GM19099 (cell line): Measurements from ENCODE around the gene EPX.
A peak's percentile ranks its signal among the peaks of the same experiment; 100 is the strongest.

Experiments
- POLR2A ChIP-seq: IDR thresholded peaks from 3 replicates; pipeline ENCODE4 v1.6.1; 2011; ENCODE audit warnings: low read depth; ENCODE audit not compliant: insufficient read length; ENCODE audit errors: extremely low read depth

EPX gene

GRCh38 chr17:58200024-58200633 is 7.6 kb downstream of the EPX start:
- TF ChIP-seq POLR2A, result no peak

GRCh38 chr17:58202859-58203258 is 10.3 kb downstream of the EPX start:
- TF ChIP-seq POLR2A, result no peak

DNA sequence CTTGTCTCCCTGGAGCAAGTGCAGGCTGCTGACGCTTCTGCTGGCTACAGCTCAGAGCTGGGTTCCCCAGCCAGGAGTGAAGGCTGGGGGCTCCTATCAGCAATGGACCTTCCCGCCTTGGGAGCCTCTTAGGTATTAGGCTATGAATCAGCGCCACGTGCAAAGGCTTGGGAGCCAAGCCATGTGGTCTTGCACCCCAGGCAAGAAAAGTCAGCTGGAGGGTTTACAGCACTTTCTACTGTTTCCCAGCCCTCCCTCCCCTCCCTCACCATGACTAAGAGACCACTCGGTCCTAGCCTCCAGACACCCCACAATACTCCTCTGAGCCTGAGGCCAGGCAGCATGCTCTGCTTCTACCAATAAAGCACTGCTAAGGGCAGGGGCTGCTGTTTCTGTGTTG is 12.3 kb downstream of the EPX start:
- TF ChIP-seq POLR2A, result no peak

DNA sequence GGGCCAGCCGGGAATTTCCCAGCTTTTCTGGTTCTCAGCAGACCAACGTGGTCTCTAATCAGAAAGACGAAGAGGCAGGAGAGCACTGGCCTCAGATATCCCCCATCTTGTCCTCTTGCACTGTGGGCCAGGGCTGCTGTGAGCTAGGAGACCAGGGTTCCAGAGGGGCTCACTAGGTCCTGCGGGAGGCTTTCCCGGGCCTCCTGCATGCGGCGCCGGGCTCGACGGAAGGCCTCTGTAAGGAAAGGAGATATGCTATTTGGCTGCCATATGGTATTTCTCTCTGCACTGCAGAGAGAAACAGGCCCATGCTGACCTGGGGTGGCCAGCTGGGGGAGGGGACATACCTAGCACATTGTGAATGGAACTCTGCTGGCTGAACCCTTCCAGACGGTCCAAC is 13.4 kb downstream of the EPX start:
- TF ChIP-seq POLR2A, result no peak

DNA sequence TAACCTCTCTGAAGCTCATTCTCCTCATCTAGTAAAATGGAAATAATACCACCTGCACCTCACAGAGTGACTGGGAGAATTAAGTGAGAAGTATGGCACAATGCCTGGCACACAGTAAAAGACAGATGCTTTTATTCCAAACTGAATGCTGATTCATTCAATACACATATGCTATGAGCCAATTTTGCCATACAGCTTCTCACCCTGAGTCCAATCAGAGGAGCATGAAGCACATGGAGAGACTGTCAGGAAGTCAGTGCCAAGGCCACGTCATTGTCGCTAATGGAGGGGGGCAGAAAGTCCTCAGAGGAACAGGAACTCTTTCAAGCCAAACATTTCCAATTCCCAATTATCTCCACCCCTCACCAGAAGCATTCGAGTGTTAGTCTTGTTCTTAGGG is 14.9 kb downstream of the EPX start:
- TF ChIP-seq POLR2A, result no peak

DNA sequence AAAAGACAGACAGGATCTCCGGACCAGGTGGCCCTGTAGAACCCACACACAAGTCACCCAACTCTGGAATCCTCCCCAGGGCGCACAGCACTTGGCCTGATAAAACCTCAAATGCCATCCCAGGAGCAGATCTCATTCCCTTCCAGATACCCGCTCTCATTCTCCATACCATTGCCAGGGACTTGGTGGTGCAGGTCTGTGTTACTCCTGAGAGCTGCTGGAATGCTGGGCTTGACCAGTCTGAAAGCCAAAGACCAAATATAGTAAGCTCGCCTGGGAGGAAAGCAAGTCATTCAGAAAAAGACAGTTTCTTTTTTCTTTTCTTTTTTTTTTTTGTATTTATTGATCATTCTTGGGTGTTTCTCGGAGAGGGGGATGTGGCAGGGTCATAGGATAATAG is 15.8 kb downstream of the EPX start:
- no peak for TF ChIP-seq POLR2A

DNA sequence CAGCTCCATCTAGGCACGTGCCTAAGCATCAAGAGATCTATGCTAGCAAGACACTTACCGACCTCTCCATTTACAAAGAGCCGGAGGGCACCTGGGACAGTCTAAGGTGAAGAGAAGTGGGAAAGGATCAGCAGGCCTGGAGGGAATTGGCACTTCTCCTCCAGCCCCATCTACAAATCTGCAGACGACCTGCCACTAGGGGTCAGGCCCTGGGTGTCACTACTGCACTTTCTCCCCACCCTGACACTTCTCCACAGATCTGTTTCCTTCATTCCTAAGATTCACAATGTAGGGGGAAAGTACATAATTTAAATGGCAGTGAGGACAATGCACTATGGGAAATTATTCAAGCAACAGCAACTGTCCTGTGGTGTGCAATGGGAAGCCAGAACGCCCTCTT is 18.4 kb downstream of the EPX start:
- TF ChIP-seq POLR2A, result no peak

DNA sequence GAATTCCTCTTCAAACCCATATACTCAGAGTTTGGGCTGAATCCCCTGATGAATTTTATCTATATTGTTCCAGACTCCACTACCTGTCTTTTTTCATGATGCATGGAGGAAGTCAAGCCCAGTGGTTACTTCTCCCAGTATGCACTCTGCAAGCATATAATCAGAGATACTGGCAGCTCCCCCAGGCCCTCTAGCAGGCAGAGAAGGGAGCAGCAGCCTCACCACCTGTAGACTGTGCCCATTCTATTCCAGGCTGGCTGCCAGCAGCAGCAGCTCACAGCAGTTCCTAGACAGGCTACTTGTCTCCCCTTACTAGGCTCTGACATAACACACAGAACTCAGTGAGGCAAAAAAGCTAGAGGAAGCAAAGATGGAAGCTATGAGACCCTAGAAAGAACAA is 23.2 kb downstream of the EPX start:
- TF ChIP-seq POLR2A, result no peak

DNA sequence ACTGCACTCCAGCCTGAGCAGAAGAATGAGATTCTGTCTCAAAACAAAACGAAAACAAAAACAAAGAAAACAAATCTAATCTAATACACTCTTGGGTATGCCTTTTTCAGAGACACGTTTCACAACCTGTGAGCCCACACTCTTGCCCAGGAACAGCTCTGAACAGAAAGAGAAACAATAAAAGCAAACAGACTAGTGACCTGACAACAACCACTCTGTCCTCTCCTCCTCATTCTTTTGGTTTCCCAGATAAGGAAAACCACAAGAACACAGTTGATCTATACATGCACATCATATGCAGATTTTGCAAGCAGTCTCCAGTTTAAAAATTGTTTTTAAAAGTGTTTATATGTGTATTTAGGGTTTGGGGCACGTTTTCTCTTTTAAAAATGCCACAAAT is 25.2 kb downstream of the EPX start:
- TF ChIP-seq POLR2A, result no peak

DNA sequence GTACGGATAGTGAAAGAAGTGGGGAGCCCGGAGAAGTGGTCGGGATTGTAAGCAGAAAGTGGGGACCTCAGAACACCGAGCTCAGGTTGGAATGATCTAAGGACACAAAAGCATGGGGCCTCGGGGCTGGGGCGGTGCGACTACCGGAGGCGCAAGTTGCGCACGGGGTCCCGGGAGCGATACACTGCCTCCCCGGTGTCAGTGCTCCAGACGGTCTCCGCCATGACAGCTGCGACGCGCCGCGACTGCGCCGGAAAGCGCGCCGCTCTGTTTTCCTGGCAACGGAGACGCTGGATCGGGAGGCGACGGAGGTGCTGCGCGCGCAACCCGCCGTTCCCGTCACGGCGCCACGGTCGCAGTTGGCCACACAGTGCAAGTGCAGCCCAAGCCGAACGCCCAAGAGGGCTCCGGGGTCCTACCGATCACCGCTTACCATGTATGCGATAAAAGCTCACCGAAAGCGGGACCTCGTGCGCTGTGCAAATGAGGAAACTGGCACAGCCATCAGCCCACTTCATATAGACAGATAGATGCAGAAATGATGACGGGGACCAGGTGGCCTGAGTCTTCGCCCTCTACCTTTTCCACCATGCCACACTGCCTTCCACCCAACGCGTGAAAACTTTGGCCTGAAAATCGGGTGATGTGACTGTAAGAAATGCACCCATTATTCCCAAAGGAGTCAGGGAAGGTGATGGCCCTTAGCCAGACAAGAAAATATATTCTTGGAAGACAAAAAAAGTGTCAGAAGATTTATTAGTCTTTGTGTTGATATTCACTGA is 26.7 kb downstream of the EPX start, which contains the start of gene MKS1:
TSS of gene MKS1 (minus strand) at position 249 of the 782 bp plus-strand sequence. CDS start at position 224, 25 bp downstream.
- peak; percentile 90 for TF ChIP-seq POLR2A

DNA sequence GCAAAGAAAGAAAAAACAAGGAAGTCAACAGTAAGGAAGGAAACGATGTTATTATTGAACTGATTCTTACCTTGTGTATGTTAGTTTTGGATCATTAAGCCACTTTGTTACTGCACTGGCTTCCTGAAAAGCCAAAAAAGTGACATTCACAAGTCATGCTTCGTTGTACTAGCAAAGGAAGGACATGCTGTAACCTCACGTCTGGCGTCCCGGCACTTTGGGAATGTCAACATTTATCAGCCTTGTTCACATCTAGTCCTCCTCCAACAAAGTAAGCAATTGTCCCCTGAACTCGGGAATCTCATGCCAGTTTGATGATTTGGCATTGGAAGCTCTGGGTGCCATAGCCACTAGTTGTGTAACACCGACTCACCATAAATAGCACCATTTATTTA is 27.3 kb downstream of the EPX start:
- TF ChIP-seq POLR2A, result no peak

- TF ChIP-seq POLR2A, result no peak
These were observed 31.8 kb downstream of the EPX start for GRCh38 chr17:58224315-58224714.

DNA sequence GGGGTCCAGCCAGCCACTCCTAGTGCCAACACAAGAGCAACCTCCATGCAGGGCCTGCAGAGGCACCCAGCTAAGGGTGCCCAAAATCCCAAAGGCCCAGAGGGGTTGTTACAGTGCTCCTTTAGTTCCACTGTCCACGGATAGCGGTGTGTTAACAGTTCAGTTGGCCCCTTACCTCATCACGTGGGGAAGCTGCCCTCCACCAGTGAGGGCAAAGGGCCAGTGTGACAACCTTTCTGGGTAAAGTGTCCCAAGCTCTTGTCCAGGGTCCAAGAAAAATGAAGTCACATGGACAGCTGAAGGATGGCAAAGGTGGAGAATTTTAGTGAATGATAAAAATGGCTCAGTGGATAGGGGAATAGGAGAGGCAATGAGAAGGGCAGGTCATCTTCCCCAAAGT is 35.2 kb downstream of the EPX start:
- TF ChIP-seq POLR2A, result no peak

GRCh38 chr17:58228679-58229078 is 36.2 kb downstream of the EPX start:
- no peak for TF ChIP-seq POLR2A

GRCh38 chr17:58229384-58229783 is 36.9 kb downstream of the EPX start:
- TF ChIP-seq POLR2A, result no peak

DNA sequence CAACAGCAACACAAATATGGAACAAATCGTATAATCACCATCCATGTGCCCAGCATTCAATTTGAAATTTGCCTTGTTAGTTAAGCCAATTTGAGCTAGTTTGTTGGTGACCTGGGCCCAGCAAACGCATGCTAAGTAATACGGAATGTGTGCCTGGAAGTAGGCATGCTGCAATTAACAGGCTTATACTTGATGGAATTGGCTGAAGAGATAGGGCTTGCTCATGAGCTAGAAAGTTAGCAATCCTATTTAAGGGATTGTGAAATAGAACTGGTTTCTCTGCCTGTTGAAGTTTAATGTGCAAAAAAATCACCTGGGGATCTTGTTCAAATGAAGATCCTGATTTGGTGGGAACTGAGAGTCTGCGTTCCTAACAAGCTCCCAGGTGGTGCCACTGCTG is 37.4 kb downstream of the EPX start:
- TF ChIP-seq POLR2A, result no peak
